ENCODE results near the gene ARHGAP24.

GRCh38 chr4:85952972-85953650 is 478.2 kb downstream of the ARHGAP24 start:
- TF ChIP-seq CTCF (conservative IDR thresholded peaks at IDR 0.05; ENCODE audit: low read depth in 2 of 2) (no peak), POLR2AphosphoS5 (IDR thresholded peaks at IDR 0.05; ENCODE audit: low read depth) (no peak), EZH2 (IDR thresholded peaks at IDR 0.05; ENCODE audit: low read depth, unreplicated experiment) (no peak)
